Activated B cell treated with CpG ODN at 0.5 μM for 24 hours (primary cell): ENCODE results near the gene C16orf89. TPM values are rescaled to one million over a fixed set of nuclear protein-coding genes. Genes with fewer than 3 reads are reported as not detected.

Experiments
- ATAC-seq: fragments of 200-7000 bp; cut with Tn5 transposase; one replicate; pipeline ENCODE4 v1.10.0; 2021; ENCODE audit warnings: low read depth, mild to moderate bottlenecking, moderate library complexity
- CTCF ChIA-PET: fragments of 350-600 bp; sonication (Branson Sonifier 250); formaldehyde crosslinking; loops from one replicate; lab custom pipeline; 2021; ENCODE audit warnings: antibody characterized with exemption; lab: Charles Lee
- POLR2A ChIA-PET: fragments of 350-600 bp; sonication (Branson Sonifier 250); formaldehyde crosslinking; loops from one replicate; lab custom pipeline; 2021; ENCODE audit warnings: antibody characterized with exemption; lab: Charles Lee
- DNase-seq: peaks from one replicate; pipeline ENCODE4 v3.0.0; 2022
- H3K27ac Mint-ChIP-seq: one replicate; pipeline ENCODE4 v1.8.0; 2020; ENCODE audit warnings: mixed read lengths
- H3K27me3 Mint-ChIP-seq: one replicate; pipeline ENCODE4 v1.8.0; 2021; ENCODE audit warnings: mixed read lengths
- H3K36me3 Mint-ChIP-seq: one replicate; pipeline ENCODE4 v1.8.0; 2021; ENCODE audit warnings: low read depth, mixed read lengths
- H3K4me1 Mint-ChIP-seq: one replicate; pipeline ENCODE4 v1.8.0; 2021; ENCODE audit warnings: mixed read lengths
- H3K4me3 Mint-ChIP-seq: one replicate; pipeline ENCODE4 v1.8.0; 2020; ENCODE audit warnings: mild to moderate bottlenecking, mixed read lengths
- H3K9me3 Mint-ChIP-seq: one replicate; pipeline ENCODE4 v1.8.0; 2020; ENCODE audit warnings: mixed read lengths
- CTCF ChIP-seq: fragments of 200-600 bp; IDR thresholded peaks from one replicate; pipeline ENCODE4 v1.8.0; 2022; ENCODE audit warnings: antibody characterized with exemption, mild to moderate bottlenecking
- intact Hi-C: fragments of 100-400 bp; cut with micrococcal nuclease; formaldehyde crosslinking; loops from one replicate; pipeline ENCODE4 v1.15.1; 2024
- total RNA-seq: library from RNA; stranded (reverse); gene quantifications from 2 replicates; pipeline ENCODE4 v1.2.3, GENCODE V29; 2022

C16orf89 gene
- total RNA-seq, 1 donor from 2014 or later, result not detected

DNA sequence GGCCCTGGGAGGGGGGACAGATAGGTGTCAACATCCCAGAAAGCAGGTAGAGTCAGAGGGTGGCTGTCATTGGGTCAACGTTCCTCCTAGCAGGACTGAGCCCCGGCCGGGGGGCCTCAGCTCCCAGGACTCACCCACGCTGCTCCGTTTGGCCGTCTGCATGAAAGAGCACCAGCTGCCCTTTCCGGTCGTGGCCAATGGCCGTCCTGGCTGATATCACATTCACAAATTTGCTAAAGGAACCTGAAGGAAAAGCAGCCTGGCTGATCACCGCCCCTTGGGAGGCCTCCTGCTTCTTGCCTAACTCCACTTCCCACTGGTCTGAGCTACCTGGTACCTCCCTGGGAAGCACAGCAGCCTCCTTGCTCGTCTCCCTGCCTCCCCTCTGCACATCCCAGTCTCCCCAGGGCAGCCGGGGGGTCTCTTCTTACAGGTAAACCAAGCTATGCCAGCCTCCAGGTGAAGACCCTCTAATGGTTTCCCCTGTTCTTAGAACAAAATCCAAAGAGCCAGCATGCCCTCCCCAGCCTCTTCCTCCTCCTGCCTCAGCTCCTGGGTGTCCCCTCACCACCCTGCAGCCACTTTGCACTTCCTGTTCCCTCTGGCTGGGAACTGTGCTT, 35.4 kb downstream of the C16orf89 start:
- ChIA-PET CTCF (no interaction called here), POLR2A (no interaction called here)
- Mint-ChIP-seq H3K4me3 (no peak overlapping the region), H3K27me3 (no peaks in the 10 kb centered on the region), H3K36me3 (peaks cover 32% of the 10 kb centered on the region), H3K4me1 (peaks cover 18% of the 10 kb centered on the region), H3K27ac (no peak overlapping the region), H3K9me3 (no peaks in the 10 kb centered on the region)
- DNase-seq, result no peak
- no peak for ATAC-seq
- no peak for TF ChIP-seq CTCF
- intact Hi-C loops, result loop anchor here (5.0 kb wide), 2 partner anchors 53 to 523 kb away; no protein-coding TSS in a partner anchor

DNA sequence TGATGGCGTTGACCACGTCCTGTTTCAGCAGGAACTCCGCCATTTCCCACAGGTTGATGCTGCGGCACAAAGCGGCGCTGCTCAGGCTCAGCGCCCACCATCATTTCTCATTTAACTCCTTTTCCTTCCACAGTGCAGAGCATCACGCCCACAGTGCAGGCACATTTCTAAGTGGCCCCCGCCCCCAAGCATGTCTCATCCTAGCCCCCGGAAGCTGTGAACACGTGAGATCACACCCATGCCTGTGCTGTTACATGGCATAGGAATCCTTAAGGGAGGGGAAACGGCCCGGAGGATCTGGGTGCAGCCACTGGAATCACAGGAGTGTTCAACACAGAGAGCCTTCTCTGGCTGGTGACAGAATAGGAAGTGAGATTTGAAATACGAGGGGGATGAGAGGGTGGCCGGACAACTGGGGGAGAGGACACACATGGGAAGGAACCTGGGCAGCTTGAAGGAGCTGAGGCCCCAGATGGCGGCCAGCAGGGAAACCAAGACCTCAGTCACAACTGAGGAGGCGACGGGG, 36.7 kb downstream of the C16orf89 start:
- no peak for DNase-seq
- ChIA-PET CTCF (no interaction called here), POLR2A (interaction anchor here (0.5 kb wide), 1 partner anchor 11 kb away, joined by 3 read pairs; no protein-coding TSS in a partner anchor)
- Mint-ChIP-seq H3K4me1 (peaks cover 11% of the 10 kb centered on the region), H3K36me3 (peaks cover 39% of the 10 kb centered on the region), H3K4me3 (no peak overlapping the region), H3K9me3 (no peaks in the 10 kb centered on the region), H3K27ac (no peak overlapping the region), H3K27me3 (no peaks in the 10 kb centered on the region)
- intact Hi-C loops, result no loop called here
- no peak for ATAC-seq
- no peak for TF ChIP-seq CTCF

DNA sequence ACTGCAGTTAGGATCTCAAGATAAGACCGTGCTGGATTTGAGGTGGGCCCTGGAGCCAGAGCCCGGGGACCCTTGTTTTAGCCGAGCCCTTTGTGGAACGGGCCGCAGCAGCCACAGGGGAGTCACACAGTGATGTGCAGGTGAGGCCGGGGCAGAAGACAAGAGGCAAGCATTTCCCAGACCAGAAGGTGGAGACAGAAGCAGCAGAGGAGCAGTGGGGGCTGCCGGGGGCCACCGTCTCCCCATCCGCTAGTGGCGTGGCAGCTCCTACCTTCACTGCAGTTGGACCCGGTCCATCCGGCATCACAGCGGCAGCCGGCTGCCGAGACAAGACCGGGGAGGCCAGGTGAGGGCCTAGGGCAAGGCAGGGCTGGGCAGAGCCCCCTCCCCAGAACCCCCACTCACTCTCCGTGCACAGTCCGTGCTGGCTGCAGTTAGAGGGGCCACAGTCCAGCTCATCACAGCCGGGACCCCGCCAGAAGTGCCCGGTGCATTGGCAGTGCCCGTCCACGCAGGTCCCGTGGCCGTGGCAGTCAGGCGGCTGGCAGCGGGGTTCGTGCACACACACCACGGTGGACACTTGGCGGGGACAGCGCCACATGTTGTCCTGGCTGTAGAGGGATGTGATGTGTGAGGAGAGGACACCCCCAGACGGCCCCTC, 38.1 kb downstream of the C16orf89 start:
- Mint-ChIP-seq H3K36me3 (peaks cover 39% of the 10 kb centered on the region), H3K4me3 (no peak overlapping the region), H3K27me3 (no peaks in the 10 kb centered on the region), H3K9me3 (no peaks in the 10 kb centered on the region), H3K27ac (no peak overlapping the region), H3K4me1 (peaks cover 4% of the 10 kb centered on the region)
- intact Hi-C loops, result no loop called here
- ChIA-PET POLR2A (no interaction called here), CTCF (no interaction called here)
- ATAC-seq (no peak), DNase-seq (no peak)
- no peak for TF ChIP-seq CTCF

DNA sequence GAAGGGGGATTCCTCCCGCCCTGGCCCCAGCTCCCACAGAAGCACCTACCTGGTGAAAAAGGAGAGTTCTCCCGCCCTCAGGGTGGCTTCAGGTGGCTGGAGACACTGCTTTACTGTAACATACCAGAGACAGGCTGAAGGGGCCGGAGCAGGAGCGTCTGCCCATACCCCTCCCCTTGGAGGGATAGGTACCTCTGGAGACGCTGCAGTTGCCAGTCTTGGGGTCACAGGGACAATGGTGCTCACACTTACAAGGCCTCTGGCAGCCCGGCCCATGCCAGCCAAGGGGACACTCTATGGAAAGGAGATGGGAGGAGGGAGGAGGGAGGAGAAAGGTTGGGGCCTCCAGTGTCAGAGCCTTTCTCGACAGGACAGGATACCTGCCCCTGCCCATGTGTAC, 38.7 kb downstream of the C16orf89 start:
- H3K27me3 Mint-ChIP-seq, result no peaks in the 10 kb centered on the region
- peaks cover 3% of the 10 kb centered on the region for H3K4me1 Mint-ChIP-seq
- TF ChIP-seq CTCF, result no peak
- H3K36me3 Mint-ChIP-seq, result peaks cover 39% of the 10 kb centered on the region
- no peak overlapping the region for H3K4me3 Mint-ChIP-seq
- CTCF ChIA-PET, result no interaction called here
- intact Hi-C loops, result no loop called here
- H3K27ac Mint-ChIP-seq, result no peak overlapping the region
- POLR2A ChIA-PET, result no interaction called here
- DNase-seq (no peak), ATAC-seq (no peak)
- no peaks in the 10 kb centered on the region for H3K9me3 Mint-ChIP-seq

GRCh38 chr16:5026664-5027063, 39.1 kb downstream of the C16orf89 start:
- H3K27ac Mint-ChIP-seq, result no peak overlapping the region
- ChIA-PET POLR2A (no interaction called here), CTCF (no interaction called here)
- H3K9me3 Mint-ChIP-seq, result no peaks in the 10 kb centered on the region
- H3K27me3 Mint-ChIP-seq, result no peaks in the 10 kb centered on the region
- no peak overlapping the region for H3K4me3 Mint-ChIP-seq
- no peak for ATAC-seq
- no peak for DNase-seq
- no peak for TF ChIP-seq CTCF
- no peaks in the 10 kb centered on the region for H3K4me1 Mint-ChIP-seq
- intact Hi-C loops, result no loop called here
- H3K36me3 Mint-ChIP-seq, result peaks cover 39% of the 10 kb centered on the region
